GM12874 (cell line): ENCODE measurements around the gene USP47.

Experiments
- CTCF ChIP-seq: IDR thresholded peaks from 2 replicates; pipeline ENCODE4 v1.5.1; 2011; ENCODE audit warnings: low read depth, mild to moderate bottlenecking, control low read depth, low read length, moderate library complexity; ENCODE audit not compliant: insufficient read depth

Gene USP47

DNA sequence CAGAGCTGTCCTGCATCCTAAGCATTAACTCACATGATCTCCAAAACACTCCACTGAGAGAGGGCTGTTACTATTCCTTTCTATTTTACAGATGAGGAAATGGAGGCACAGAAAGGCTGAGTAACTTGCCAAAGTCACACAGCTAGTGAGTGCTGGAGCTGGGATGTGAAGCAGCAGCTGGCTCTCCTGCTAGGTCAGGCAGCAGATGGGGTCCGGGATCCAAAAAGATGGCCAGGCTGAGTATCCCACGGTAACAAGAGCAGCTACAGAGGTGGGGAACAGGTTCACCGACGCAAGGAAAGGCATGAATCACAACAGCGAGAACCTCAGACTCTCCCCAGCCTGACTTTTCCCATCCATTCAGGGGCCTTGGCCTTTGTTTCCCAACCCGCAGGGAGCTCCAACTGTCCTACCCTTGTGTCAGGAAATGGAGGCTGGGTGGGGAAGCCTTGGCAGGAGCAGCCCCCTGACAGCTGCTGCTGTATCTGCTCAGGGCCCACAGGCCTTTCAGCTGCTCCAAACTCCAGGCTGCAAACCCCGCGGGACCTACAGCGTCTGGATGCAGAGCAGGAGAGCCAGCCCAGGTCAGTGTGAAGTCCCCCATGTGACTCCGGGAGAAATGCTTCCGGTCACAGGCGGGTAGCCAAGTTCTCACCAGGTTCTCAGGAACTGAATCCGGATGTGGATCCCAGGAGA lies 137.2 kb downstream of the USP47 start:
- TF ChIP-seq CTCF, result no peak

DNA sequence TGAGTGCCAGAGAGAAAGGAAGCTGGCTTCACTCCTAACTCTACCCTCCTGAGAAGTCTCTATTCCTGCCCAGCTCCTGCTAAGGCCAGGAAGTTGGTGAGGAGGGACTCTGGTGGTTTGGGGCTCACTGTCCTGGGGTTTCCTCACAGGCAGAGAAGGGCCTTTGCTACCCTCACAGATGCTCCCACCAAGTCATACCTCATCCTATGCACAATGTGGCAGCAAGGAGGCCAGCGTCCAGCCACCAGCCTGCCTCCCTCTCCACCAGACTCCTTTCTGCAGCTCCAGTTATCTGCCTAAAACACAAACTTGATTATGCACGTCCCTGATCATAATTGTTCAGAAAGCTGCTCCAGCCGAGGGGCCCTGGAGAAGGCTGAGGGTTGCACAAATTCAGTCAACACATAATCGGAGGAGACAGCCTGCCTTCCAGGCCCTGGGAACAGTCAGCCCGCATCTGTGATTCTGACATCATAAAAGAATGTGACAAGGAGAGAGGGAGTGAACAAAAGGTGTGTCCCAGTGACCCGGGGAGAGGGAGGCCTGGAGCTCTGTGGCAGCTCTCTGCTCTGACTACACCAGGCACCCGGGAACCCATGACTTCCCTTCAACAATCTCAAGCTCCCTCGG lies 137.8 kb downstream of the USP47 start:
- no peak for TF ChIP-seq CTCF

- TF ChIP-seq CTCF, result no peak
These were observed 138.4 kb downstream of the USP47 start for GRCh38 chr11:11980200-11980599.

- no peak for TF ChIP-seq CTCF
These were observed 139.1 kb downstream of the USP47 start for GRCh38 chr11:11980841-11981308.

- TF ChIP-seq CTCF, result no peak
These were observed 139.6 kb downstream of the USP47 start for GRCh38 chr11:11981364-11981763.

DNA sequence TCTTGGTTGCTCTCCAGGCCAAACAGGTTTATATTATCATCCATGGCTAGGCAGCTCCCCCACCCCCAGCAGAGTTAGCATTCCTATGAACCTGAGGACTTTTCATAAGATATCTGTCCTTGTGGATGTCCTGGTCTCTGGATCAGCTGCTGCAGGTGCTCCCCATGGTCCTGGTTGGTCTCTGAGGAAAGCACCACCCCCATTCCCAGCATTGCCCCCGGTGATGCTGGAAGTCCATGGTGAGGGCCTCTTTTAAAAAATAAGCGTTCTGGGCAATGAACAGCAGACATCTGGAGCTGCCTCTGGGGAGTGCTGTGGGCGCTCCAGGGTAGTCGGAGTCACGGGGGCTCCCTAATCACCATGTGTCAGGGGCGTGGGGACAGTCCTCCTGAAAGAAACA lies 140.1 kb downstream of the USP47 start:
- no peak for TF ChIP-seq CTCF

DNA sequence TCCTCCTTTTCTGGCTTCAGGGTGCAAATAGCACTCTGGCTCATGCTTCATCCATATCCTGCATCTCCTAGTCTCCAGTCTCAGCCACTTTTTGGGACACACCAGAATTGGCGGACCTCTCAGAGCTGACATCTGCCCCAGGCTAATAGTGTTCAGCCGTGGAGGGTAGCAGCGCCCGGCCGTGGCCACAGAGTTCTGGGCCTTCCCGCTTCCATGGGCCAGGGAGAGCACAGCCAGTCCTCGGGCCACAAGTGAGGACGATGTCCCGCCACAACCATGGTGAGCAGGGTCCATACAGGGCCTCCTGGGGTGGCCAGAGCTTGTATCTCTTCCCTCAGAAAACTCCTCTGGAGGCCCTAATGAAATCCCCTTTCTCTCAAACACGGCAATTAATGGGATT lies 140.7 kb downstream of the USP47 start:
- no peak for TF ChIP-seq CTCF
